Stimulated activated CD4-positive, alpha-beta T cell treated with anti-CD3 and anti-CD28 coated beads, Interleukin-12 subunit alpha, Interleukin-12 subunit beta, amount 100 ng/mL, for 48 hours (primary cell): ENCODE data around the gene CREB3L1.
"Not testable (repeated sequence)": the region's sequence is repeated elsewhere in the genome, so short reads cannot be mapped to it uniquely, and the experiment has no call there.

ENCODE experiments used
- DNase-seq, 3 donors: peaks; one replicate each; pipeline ENCODE4 v3.0.0-alpha.2; 2020; ENCODE audit warnings: low read depth in 2 of 3, low spot score in 1 of 3

Gene CREB3L1

DNA sequence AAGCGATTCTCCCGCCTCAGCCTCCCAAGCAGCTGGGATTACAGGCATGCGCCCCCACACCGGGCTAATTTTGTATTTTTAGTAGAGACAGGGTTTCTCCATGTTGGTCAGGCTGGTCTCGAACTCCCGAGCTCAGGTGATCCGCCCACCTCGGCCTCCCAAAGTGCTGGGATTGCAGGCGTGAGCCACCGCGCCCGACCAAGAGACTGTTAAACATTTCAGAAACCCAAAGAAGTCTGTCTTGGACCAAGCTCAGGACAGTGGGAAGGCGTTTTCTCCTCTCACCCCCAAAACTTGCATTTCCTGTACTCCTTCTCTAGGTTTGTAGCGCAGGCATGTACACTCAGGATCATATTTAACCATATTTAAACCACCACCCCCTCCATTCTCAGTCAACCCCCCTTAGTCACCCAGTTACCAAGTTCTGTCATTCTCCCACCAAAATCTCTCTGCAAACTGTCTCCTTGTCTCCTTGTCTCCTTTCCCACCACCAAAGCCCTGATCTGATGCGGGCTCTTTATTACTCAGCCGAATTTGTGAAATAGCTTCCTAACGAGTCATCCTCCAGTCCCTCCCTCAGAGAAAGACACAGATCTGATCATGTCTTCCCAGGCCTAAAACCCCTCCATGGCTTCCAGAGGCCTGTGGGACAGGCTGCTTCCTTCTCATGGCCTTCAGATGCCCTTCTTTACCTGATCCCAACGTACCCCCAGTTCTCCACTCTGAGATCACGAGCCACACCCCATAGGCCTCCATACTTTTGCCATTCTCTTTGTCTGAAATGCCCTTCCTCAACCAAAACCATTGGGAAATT, 29.0 kb upstream of the CREB3L1 start:
- no peak for DNase-seq

DNA sequence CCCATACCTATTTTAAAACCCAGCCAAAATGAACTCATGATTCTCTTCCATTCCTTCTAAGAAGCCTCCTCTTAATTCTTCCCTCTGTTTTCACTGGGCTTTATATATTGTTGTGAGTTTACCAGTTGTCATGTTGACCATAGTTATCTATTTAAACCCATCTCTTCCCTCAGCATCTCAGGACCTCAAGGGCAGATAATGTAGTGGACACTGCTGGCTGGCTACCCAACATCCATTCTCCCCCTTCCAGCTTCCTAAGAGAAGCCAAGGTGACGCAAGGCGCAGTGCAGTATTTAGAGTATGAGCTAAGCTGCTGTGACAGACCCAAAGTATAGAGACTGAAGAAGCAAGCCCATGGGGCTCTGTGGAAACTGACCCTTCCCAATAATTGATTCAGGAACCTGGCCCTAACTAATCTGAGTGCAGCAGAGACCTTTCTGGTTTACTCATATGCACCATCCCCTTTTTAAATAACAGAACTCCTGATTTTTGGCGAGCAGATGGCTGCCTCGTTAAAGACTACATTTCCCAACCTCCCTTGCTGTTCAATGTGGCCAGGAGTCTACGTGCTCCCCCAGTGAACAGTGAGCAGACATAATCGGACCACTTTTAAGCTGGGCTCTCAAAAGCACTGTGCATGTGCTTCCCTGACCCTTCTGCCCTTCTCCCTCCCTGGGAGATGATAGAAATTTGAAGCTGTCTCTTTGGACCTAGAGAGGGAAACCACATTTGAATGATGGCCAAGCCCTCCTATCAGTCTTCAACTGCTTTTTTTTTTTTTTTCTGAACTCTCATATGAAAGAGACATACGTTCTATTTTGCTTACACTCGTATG, 28.1 kb upstream of the CREB3L1 start:
- no peak for DNase-seq

DNA sequence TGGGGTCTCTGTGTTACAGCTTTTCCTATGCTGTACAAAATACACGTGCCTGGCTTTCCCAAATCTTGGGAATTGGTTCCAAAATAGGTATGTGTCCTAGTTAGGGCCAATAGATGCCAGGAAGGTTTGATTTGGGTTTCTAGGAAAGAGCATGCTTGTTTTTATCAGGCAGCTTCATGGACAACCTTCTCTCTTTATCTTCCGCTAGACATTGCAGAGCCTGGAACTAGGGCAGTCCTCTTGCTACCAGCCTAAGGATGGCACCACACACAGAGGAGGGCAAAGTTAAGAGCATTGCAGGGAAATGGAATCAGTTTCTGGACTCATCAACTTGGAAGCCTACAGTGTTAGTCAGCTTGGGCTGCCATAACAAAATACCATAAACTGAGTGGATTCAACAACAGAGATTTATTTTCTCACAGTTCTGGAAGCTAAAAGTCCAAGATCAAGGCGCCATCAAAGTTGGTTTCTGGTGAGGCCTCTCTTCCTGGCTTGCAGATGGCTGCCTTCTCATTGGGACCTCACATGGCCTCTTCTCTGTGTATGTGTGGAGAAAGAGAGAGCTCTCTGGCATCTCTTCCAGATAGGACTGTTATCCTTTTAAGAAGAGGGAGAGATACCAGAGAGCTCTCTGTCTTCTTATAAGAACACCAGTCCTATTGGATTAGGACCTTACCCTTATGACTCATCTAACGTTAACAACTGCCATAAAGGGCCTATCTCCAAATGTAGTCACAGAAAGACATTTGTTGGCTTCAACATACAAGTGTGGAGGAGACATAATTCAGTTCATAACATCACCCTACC, 27.3 kb upstream of the CREB3L1 start:
- DNase-seq, result no peak

DNA sequence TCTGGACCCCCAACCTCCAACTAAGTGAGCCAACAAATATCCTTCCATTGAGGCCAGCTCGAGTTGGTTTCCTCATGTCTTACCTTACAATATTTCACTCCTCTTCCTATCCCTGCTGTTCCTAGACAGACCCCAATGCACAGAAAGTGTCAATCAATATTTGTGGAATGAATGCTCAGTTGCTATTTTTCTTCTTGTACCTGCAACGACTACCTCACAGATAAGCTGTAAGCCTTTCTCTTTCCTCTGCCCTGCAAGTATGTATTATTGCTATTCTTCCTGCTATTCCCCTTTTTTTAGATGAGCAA, 26.8 kb upstream of the CREB3L1 start:
- DNase-seq, result no peak

DNA sequence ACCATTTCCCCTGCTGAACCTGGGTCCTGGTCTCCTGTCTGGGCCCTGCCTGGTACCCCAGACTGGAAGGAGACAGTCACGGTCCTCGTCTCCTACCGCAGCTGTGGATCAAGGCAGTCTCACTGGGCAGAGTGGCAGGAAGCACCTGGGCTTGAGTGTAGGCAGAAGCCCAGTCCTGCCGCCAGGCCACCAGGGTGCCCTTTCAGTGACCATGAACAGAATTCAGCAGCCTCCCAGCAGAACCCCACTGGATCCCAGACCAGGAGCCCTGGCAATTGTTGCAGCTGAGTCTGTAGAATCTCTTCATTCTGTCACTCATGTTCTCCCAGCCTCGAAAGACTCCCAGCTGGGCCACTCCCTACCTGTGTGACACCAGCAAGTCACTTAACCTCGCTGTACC, 25.5 kb upstream of the CREB3L1 start:
- no peak for DNase-seq

DNA sequence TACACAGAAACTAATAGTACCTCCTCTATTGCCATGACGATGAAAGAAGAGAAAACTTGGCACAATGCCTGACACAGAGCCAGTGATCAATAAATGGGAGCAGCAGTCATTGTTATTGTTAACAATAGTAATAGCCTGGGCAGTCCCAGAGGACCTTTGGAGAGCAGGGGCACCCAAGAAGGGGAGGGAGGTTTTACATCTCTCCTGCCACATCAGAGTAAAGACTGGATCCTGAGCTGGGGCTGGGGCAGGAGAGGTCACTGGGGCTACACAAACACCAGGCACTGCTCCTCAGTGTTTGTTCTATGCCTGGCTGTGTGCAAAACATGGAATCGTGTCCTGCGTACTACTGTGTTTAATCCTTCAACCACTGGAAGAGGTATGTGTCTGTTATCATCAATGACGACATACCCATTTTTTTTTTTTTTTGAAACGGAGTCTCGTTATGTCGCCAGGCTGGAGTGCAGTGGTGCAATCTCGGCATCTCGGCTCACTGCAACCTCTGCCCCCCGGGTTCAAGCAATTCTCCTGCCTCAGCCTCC, 25.0 kb upstream of the CREB3L1 start:
- DNase-seq, result no peak

DNA sequence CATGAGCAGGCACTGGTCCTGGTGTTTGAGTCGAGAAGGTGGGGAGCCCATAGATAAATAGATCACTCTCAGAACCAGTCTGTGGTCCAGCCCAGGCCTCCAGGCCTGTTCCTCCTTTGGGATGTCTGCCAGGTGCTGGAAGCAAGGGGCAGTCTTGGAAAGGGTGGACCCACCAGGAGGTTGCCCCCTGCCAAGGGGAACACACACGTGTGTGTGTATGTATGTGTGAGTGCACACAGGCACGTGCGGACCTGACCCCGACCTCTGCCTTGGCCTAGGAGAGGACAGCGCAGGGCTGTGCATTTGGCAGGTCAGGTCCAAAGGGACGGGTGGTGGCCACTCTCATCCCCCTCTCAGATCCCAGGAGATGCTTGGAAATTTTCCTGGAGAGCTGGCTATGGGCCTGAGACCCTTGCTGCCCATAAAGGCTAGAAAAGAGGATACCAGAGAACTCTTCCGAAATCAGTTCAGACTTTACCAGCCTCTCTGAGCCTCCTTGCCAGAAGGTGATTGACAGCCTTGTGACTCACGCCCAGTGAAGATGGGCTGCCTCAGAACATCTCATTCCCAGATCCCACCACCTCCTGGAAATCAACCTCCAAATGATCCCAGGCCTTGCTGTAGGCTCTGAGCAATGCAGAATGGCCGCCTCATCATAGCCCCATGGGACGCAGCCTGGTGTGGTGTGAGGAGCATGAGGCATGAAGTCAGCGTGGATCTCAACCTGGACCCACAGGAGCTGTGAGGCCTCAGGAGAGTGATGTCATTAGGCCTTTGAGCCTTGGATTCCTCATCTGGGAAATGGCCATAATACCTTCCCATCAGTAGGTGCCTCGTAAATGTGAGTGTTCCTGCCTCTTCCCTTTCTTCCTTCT, 24.0 kb upstream of the CREB3L1 start:
- no peak for DNase-seq

DNA sequence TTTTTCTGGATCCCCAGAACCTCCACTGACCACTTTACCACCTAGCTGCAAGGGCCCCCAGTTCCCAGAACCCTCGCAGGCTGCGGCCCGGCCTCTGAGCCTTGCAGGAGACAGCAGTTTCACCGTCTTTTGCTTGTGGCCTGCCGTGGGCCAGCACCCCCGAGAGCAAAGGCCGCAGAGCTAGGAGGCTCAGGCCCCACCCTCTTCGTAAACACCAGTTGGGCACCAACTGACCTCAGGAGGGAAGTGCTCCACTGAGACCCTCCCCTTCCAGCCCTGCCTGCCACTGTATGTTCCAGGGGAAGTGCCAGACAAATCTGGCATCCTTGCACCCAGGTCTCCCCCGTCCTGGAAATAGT, 23.4 kb upstream of the CREB3L1 start:
- no peak for DNase-seq

DNA sequence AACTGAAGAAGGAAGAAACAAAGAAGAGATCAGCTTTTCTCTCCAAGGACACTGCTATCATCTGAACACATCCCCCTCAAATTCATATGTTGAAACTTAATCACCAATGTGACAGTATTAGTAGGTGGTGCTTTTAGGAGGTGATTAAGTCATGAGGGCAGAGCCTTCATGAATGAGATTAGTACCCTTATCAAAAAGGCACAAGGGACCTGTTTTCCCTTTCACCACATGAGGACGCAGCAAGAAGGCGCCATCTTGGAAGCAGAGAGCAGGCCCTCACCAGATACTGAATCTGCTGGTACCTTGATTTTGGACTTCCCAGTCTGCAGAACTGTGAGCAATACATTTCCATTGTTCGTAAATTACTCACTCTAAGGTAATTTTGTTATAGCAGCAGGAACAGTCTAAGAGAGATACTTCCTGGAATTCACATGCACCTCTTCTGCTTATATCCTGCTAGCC, 20.9 kb upstream of the CREB3L1 start:
- no peak for DNase-seq

DNA sequence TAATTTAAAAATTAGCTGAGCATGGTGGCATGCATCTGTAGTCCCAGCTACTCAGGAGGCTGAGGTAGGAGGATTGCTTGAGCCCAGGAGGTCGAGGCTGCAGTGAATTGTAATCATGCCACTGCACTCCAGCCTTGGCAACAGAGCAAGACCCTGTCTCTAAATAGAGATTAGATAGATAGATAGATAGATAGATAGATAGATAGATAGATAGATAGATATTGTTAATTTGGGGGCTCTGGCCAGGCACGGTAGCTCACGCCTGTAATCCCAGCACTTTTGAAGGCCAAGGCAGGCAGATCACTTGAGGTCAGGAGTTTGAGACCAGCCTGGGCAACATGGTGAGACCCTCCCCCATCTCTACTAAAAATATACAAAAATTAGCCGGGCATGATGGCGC, 18.1 kb upstream of the CREB3L1 start:
- not testable (repeated sequence) for DNase-seq

DNA sequence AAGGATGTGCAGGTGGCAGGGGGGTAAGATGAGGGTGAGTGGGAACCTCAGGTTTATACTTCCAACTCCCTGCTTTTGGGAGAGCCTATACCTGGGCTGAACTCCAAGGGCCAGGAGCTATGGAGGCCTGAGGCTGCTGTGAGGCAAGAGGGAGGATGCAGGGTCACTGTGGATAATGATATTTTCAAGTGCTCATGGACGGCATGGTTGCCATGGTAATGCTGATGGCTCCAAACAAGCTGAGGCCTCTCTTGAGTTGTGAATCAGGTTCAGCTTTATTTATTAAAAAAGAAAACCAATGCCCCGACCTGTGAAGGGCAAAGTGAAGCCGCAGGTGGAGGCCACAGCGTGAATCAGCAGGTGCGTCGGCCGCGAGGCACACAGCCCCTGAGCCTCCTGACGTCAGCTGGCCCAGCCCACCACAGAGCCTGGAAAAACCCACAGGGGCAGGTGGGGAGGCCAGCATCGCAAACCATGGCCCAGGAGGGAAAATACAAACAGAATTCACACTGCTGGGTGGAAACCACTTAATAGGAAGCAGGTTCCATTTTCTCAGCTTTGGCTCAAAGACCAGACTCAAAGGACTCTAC, 17.4 kb upstream of the CREB3L1 start:
- no peak for DNase-seq

DNA sequence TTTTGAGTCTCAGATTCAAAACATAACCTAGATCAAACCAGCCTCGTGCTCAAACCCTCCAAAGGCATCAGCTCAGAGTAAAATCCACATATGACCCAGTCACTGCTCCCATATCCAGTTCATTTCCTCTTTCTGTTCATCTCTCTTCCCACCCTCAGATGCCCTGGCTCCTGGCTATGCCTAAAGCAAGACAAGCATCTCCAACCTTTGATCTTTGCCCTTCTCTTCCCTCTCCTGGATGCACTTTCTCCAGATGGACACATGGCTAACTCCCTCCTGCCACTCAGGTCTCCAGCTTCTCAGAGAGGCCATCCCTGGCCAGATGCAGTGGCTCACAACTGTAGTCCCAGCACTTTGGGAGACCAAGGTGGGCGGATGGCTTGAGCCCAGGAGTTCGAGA, 14.3 kb upstream of the CREB3L1 start:
- no peak for DNase-seq

DNA sequence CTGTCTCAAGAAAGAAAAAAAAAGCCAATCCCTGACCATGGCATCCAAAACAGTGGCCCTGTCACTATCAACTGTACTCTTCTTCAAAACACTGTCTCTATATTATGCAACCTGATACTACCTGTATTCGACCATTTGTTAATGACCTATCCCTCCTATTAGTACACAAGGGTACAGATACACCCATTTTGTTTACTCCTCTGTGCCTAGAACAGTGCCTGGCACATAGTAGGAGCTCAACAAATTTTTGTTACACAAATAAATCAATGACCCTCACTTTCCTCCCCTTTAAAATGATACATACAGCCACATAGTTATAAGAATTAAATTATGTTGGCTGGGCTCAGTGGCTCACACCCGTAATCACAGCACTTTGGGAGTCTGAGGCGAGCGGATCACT, 13.4 kb upstream of the CREB3L1 start:
- DNase-seq, result no peak

DNA sequence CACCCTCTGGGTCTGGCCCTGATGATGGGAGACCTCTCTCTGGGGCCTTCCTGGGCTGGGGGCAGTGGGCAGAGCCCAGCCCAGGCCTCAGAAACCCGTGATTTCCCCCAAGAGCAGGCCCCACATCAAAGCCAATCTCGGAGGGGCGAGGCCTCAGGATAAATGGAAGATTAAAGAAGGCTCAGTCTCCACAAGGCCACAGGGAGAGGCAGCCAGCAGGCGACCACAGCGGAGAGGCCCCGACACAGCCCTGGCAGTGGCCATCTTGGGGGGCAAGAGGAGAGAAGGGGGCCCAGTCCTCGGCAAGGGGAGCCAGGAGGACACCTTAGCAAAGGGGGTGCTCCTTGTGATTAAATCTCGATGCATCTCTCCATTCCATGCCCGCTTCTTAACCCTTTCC, 12.5 kb upstream of the CREB3L1 start:
- DNase-seq, result no peak

DNA sequence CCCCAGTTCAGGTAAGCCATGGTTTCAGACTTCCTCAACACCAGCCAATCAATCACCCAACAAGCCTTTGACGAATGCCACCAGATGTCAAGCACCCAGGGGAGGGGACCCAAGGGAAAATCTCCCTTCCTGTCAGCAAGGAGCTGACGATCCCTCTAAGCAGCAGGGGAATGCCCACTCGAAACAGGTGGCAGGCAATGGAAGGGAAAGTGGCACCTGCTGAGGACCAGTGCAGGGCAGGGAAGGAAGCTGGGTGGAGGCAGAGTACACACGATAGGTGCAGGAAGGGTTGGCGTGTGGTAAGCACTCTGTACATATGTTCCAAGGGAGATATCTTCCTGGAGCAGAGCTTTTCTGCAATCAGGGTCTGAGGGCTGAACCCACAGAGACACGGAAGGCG, 11.7 kb upstream of the CREB3L1 start:
- DNase-seq, result no peak

DNA sequence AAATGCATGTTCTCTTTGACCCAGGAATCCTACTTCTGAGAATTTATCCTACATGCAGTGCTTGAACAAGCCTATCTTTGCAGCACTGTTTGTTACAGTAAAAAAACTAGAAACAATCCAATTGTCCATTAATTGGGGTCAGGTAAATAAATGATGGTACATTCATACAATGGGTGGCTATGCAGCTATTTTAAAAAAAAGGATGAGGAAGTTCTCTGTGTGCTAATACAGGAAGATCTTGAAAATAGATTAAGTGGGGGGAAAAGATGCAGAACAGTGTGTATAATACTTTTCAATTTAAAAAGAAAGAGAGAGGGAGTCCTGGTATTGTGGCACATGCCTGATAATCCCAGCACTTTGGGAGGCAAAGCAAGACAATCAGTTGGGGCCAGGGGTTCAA, 9.5 kb upstream of the CREB3L1 start:
- no peak for DNase-seq

DNA sequence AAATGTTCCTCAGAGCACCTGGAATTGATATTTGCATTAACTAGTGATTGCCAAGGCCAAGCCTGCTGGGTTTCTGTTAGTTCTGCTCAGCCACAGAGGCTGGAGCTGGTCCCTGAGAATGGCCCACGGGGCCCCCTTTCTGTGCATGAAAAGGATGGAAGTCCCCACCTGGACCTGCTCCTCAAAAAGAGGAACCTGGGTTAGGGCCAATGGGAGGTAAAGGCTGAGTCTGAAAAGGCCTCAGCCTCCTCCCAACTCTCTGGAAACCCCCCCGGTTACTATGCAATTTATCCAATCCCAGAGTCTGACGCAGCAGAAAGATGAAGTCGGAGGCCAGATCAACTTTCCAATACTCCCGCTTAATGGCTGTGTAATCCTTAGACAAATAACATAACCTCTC, 6.8 kb upstream of the CREB3L1 start:
- no peak for DNase-seq

DNA sequence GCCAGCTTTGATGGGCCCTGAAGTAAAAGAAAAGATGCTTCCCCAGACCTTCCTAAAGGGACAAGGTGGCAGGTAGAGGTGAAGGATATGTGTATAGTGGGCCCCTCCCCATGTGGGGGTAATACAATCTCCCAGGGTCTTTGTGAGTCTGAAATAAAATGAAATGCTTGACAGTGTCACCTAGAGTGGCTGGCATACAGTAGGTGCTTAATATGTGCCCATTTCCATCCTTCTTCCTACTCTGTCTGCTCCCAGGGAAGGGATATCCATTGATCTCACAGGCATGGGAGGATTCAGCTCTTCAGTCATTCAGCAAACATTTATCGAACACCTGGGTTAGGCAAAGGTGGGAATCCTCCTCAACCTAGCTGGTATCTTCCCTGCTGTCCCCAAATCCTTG, 6.1 kb upstream of the CREB3L1 start:
- DNase-seq, result no peak

DNA sequence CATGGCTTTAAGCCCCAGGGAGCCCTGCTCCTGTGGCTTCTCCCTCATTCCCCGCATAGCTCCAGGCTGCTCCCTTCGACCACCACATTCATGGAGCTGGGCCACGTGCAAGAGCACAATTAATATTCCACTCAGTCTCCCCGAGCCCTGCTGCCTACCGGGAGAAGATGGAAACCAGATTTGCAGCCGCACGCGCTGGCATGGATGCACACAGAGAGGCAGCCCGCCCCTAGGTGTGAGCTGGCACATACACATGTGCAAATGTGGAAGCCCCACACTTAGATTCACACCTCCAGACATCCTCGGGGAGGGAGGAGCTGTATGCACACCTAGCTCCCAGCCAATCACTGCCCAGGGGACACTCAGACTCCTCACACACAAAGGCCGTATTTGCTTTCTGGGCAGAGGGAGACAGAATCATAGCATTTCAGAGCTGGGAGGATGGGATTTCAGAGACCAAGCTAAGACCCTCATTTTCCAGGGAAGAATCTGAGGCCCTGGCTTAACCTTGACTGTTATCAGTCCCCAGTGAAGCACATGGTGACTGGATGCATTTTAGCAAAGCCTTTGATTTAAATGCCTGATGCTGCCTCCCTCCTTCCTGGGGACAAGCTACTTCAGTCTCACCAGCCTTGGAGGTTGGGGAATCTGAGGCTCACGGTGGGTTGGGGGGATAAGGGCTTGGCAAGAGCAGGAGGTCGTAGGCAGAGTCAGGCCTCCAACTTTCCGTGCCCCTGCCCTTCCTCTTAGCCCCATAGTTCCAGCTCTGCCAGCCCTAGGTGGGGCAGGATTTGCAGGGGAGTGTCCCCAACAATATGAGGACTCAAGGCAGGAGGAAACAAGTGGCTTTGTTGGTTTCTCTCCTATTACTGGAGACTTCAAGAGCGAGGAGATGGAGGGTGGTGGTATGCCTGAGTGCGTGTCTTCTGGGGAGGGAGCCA, 5.3 kb upstream of the CREB3L1 start:
- DNase-seq, result no peak
